ENCODE data around the gene METTL24.

DNA sequence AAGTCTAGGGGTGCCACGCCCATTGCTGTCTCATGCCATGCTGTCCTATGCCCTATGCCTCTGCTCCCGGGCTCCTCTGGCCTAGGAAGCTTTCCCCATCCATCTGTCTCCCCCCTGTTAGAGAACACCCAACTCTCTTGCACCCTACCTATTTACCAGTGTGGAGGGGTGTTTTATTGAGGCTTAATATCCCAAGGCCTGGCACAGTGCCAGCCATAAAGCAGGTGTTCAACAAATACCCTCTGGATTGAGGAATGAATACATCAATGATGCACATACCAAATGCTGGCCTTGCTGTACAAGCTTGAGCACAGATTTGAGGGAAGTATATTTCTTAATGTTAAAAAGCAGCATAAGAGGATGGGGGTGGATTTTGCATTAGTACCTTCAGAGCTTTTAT is 38.3 kb downstream of the METTL24 start:
- TF ChIP-seq CTCF (IDR thresholded peaks at IDR 0.05) (no peak), POLR2A (IDR thresholded peaks at IDR 0.05) (no peak), EP300 (IDR thresholded peaks at IDR 0.05) (no peak)

All from ovary (tissue), 3 donors.